RWPE2 (cell line): ENCODE results near the gene ZNF267.
"Not testable (repeated sequence)": the region's sequence is repeated elsewhere in the genome, so short reads cannot be mapped to it uniquely, and the experiment has no call there.

Experiments used
- ATAC-seq: fragments of 200-7000 bp; cut with Tn5 transposase; 3 replicates; pipeline ENCODE4 v1.9.1; 2021; ENCODE audit warnings: low read depth
- DNase-seq: peaks from one replicate; pipeline ENCODE4 v3.0.0-alpha.2; 2020; ENCODE audit warnings: low spot score
- H3K27ac ChIP-seq: fragments of 450-650 bp; 2 replicates; pipeline ENCODE4 v1.5.1; 2017; ENCODE audit warnings: mild to moderate bottlenecking; ENCODE audit not compliant: poor library complexity, severe bottlenecking
- H3K27me3 ChIP-seq: fragments of 250-450 bp; sonication (Bioruptor Pico); 2 replicates; pipeline ENCODE4 v1.5.1; 2021; ENCODE audit warnings: mild to moderate bottlenecking, moderate library complexity; ENCODE audit not compliant: insufficient read depth, poor library complexity, severe bottlenecking
- H3K36me3 ChIP-seq: fragments of 250-450 bp; sonication (Bioruptor Pico); 2 replicates; pipeline ENCODE4 v1.5.1; 2020; ENCODE audit warnings: low read depth, mild to moderate bottlenecking, moderate library complexity
- H3K4me1 ChIP-seq: fragments of 250-450 bp; sonication (Bioruptor Pico); 2 replicates; pipeline ENCODE4 v1.5.1; 2021; ENCODE audit warnings: mild to moderate bottlenecking, moderate library complexity; ENCODE audit not compliant: insufficient read depth, poor library complexity, severe bottlenecking
- H3K4me3 ChIP-seq: fragments of 250-450 bp; sonication (Bioruptor Pico); 2 replicates; pipeline ENCODE4 v1.5.1; 2021; ENCODE audit warnings: mild to moderate bottlenecking, moderate library complexity; ENCODE audit not compliant: severe bottlenecking
- H3K9me3 ChIP-seq: fragments of 250-450 bp; sonication (Bioruptor Pico); 2 replicates; pipeline ENCODE4 v1.5.1; 2021; ENCODE audit warnings: mild to moderate bottlenecking, moderate library complexity; ENCODE audit not compliant: severe bottlenecking
- CTCF ChIP-seq: fragments of 450-650 bp; IDR thresholded peaks from one replicate; pipeline ENCODE4 v1.5.1; 2017; ENCODE audit warnings: mild to moderate bottlenecking, moderate library complexity; ENCODE audit not compliant: poor library complexity, severe bottlenecking

ZNF267 gene

DNA sequence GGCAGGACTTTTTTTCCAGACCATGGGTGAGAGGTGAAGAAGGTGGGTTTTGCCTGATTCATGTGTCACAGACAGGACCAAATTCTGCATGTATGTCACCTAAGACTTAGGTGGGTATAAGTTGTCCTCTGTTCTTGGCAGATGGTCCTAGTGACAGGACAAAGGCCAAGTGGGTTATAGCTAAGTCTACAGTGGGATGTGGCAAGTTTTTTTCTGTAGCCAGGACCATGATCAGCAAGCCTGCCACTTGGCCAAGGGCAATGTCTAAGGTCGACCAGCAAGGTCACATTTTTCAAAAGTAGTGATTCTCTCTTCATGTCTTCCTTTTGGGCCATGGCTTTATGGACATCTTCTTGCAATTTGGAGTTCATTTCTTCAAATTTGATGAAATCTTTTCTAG, 20.2 kb downstream of the ZNF267 start:
- ATAC-seq (no peak), DNase-seq (no peak)
- H3K4me3 ChIP-seq: no peak overlapping the region
- no peak for TF ChIP-seq CTCF
- H3K36me3 ChIP-seq: peaks cover 96% of the 10 kb centered on the region
- H3K9me3 ChIP-seq: peaks cover 19% of the 10 kb centered on the region
- H3K4me1 ChIP-seq: no peaks in the 10 kb centered on the region
- no peak overlapping the region for H3K27ac ChIP-seq
- no peaks in the 10 kb centered on the region for H3K27me3 ChIP-seq

DNA sequence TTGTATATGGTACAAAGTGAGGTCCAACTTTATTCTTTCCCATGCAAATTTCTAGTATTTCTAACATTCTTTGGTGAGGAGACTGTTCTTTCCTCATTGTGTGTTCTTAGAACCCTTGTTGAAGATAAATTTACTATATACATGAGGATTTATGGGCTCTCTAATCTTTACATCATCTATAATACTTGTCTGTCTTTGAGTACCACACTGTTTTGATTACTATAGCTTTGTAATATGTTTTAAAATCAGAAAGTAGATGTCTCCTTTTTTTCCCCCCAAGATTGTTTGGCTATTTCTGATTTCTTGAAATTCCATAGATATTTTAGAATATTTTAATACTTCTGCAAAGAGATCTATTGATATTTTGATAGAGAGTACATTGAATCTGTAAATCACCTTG, 23.7 kb downstream of the ZNF267 start:
- Histone ChIP-seq H3K36me3 (peaks cover 70% of the 10 kb centered on the region), H3K27ac (no peak overlapping the region), H3K9me3 (peaks cover 11% of the 10 kb centered on the region), H3K27me3 (no peaks in the 10 kb centered on the region), H3K4me1 (no peaks in the 10 kb centered on the region), H3K4me3 (no peak overlapping the region)
- DNase-seq (no peak), ATAC-seq (no peak)
- TF ChIP-seq CTCF: no peak

- ATAC-seq: no peak
- H3K4me3 ChIP-seq: no peak overlapping the region
- H3K36me3 ChIP-seq: peaks cover 50% of the 10 kb centered on the region
Observed at GRCh38 chr16:31899505-31899904, 25.9 kb downstream of the ZNF267 start.

GRCh38 chr16:31904571-31904970, 31.0 kb downstream of the ZNF267 start:
- H3K36me3 ChIP-seq, H3K4me1 ChIP-seq: not testable (repeated sequence)
- peaks cover 14% of the 10 kb centered on the region for H3K9me3 ChIP-seq

More at GRCh38 chr16:31899505-31899904, 25.9 kb downstream of the ZNF267 start:
- DNase-seq: no peak
- Histone ChIP-seq H3K9me3 (peaks cover 11% of the 10 kb centered on the region), H3K27me3 (no peaks in the 10 kb centered on the region), H3K4me1 (no peaks in the 10 kb centered on the region), H3K27ac (no peak overlapping the region)
- TF ChIP-seq CTCF: no peak

DNA sequence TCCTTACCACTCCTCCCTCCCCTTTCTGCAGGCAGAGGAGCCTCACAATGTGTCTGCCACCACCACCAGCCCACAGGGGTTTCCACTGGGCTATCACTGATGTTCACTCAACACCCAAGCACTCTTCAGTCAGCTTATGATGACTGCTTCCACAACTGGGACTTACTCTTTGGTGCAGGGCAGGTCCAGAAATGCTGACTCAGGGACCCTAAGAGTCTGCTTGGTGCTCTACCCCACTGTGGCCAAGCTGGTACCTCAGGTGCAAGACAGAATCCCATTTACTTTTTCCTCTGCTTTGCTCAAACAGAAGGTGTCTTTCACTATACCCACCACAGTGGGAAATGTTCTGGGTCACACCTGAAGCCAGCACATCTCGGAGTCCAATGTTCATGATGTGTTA, 40.1 kb downstream of the ZNF267 start:
- H3K36me3 ChIP-seq: peaks cover 58% of the 10 kb centered on the region
- H3K4me1 ChIP-seq: no peaks in the 10 kb centered on the region
- DNase-seq (no peak), ATAC-seq (no peak)
- no peak overlapping the region for H3K27ac ChIP-seq
- no peak for TF ChIP-seq CTCF
- H3K9me3 ChIP-seq: peaks cover 63% of the 10 kb centered on the region
- H3K27me3 ChIP-seq: no peaks in the 10 kb centered on the region
- no peak overlapping the region for H3K4me3 ChIP-seq

More at GRCh38 chr16:31904571-31904970, 31.0 kb downstream of the ZNF267 start:
- not testable (repeated sequence) for H3K27me3 ChIP-seq, H3K27ac ChIP-seq, DNase-seq, H3K4me3 ChIP-seq, ATAC-seq
